SH-SY5Y (cell line): Measurements from ENCODE around the gene SLC24A4.

ENCODE experiments used
- GATA2 ChIP-seq: IDR thresholded peaks from 2 replicates; pipeline ENCODE4 v1.6.1; 2011; ENCODE audit warnings: mild to moderate bottlenecking, low read depth, low read length
- GATA3 ChIP-seq: IDR thresholded peaks from 2 replicates; pipeline ENCODE4 v1.6.1; 2011; ENCODE audit warnings: low read depth, mild to moderate bottlenecking, low read length, moderate library complexity

DNA sequence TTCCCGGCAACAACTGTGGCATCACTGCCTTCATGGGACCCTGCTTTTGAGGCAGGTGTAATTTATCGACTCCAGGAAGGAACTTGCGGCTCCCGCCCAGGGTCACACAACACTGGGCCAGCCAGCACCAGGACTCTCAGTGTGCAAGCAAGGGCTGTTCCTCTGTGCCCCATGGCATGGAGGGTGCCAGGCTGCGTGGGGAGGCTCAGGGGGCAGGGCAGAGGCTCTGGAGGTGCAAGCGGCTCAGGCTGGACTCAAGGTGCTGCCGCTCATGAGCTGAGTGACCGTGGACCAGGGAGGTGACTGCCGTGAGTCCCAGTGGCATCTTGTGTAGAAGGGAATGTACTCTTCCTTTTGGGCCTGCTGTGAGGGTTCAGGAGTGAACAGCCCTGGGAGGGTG, 57.6 kb downstream of the SLC24A4 start:
- TF ChIP-seq GATA3: no peak
- no peak for TF ChIP-seq GATA2
